Liver (tissue), 9 donors: ENCODE results near the gene EDC3. TPM values are rescaled to one million over a fixed set of nuclear protein-coding genes. Genes with fewer than 3 reads are reported as not detected.

Experiments
- DNase-seq: peaks from one replicate; pipeline ENCODE4 v3.0.0-alpha.2; 2017; ENCODE audit warnings: low spot score
- H3K27ac ChIP-seq, 2 donors: one replicate each; pipeline ENCODE4 v1.7.0; 2013; ENCODE audit warnings: inconsistent platforms in 2 of 2, low read length in 2 of 2, control low read depth in 1 of 2, low read depth in 1 of 2, mild to moderate bottlenecking in 1 of 2
- H3K27me3 ChIP-seq, 4 donors: one replicate each; pipeline versions ENCODE4 v1.6.1 to v1.7.0; 2013; ENCODE audit warnings: low read length in 3 of 4, inconsistent platforms in 1 of 4, mild to moderate bottlenecking in 1 of 4, moderate library complexity in 1 of 4; ENCODE audit not compliant: control insufficient read depth in 4 of 4, insufficient read depth in 4 of 4
- H3K36me3 ChIP-seq, 4 donors: one replicate each; pipeline versions ENCODE4 v1.6.1 to v1.7.0; 2013; ENCODE audit warnings: low read length in 3 of 4, mild to moderate bottlenecking in 3 of 4, low read depth in 1 of 4, moderate library complexity in 1 of 4; ENCODE audit not compliant: control insufficient read depth in 4 of 4, insufficient read depth in 3 of 4
- H3K4me1 ChIP-seq, 4 donors: one replicate each; pipeline versions ENCODE4 v1.6.1 to v1.7.0; 2013; ENCODE audit warnings: low read length in 3 of 4, mild to moderate bottlenecking in 3 of 4, moderate library complexity in 1 of 4; ENCODE audit not compliant: control insufficient read depth in 4 of 4, insufficient read depth in 4 of 4
- H3K4me3 ChIP-seq, 3 donors: one replicate each; pipeline versions ENCODE4 v1.6.1 to v1.7.0; 2013; ENCODE audit warnings: low read length in 3 of 3, control low read depth in 1 of 3, low read depth in 1 of 3, mild to moderate bottlenecking in 1 of 3
- H3K9ac ChIP-seq, 2 donors: one replicate each; pipeline ENCODE4 v1.7.0; 2013; ENCODE audit warnings: low read length in 2 of 2, mild to moderate bottlenecking in 2 of 2, moderate library complexity in 2 of 2, control low read depth in 1 of 2, low read depth in 1 of 2
- H3K9me3 ChIP-seq, 4 donors: one replicate each; pipeline versions ENCODE4 v1.6.1 to v1.7.0; 2013; ENCODE audit warnings: low read length in 3 of 4; ENCODE audit not compliant: control insufficient read depth in 4 of 4
- ATF3 ChIP-seq: IDR thresholded peaks from 2 replicates; pipeline ENCODE4 v1.6.1; 2016; ENCODE audit warnings: antibody characterized with exemption
- CTCF ChIP-seq: fragments of 150-350 bp; IDR thresholded peaks from 2 replicates; pipeline ENCODE4 v1.5.1; 2017; ENCODE audit warnings: improper control_type of control experiment, low read depth, low read length; ENCODE audit not compliant: missing input control
- EGR1 ChIP-seq, 2 donors: IDR thresholded peaks; 2 replicates each; pipeline ENCODE4 v1.6.1; 2016 to 2018; ENCODE audit warnings: antibody characterized with exemption in 2 of 2, low read depth in 2 of 2
- GABPA ChIP-seq, 2 donors: IDR thresholded peaks in 1 of 2; conservative IDR thresholded peaks in 1 of 2; 2 replicates each; pipeline ENCODE4 v1.6.1; 2016; ENCODE audit warnings: antibody characterized with exemption in 2 of 2, mild to moderate bottlenecking in 1 of 2, moderate library complexity in 1 of 2
- HNF4A ChIP-seq, 2 donors: conservative IDR thresholded peaks; 2 replicates each; pipeline ENCODE4 v1.6.1; 2016; ENCODE audit warnings: antibody characterized with exemption in 2 of 2, mild to moderate bottlenecking in 2 of 2
- NR2F2 ChIP-seq: IDR thresholded peaks from 2 replicates; pipeline ENCODE4 v1.6.1; 2016; ENCODE audit warnings: antibody characterized with exemption
- REST ChIP-seq: IDR thresholded peaks from 2 replicates; pipeline ENCODE4 v1.6.1; 2016; ENCODE audit warnings: antibody characterized with exemption, mild to moderate bottlenecking
- RXRA ChIP-seq, 2 donors: IDR thresholded peaks; 2 replicates each; pipeline ENCODE4 v1.6.1; 2017 to 2018; ENCODE audit warnings: antibody characterized with exemption in 2 of 2, mild to moderate bottlenecking in 1 of 2
- SP1 ChIP-seq: IDR thresholded peaks from 2 replicates; pipeline ENCODE4 v1.6.1; 2018; ENCODE audit warnings: antibody characterized with exemption, mild to moderate bottlenecking
- TAF1 ChIP-seq: conservative IDR thresholded peaks from 2 replicates; pipeline ENCODE4 v1.6.1; 2016; ENCODE audit warnings: antibody characterized with exemption, mild to moderate bottlenecking
- YY1 ChIP-seq: IDR thresholded peaks from 2 replicates; pipeline ENCODE4 v1.6.1; 2016; ENCODE audit warnings: antibody characterized with exemption, mild to moderate bottlenecking
- ZBTB33 ChIP-seq: IDR thresholded peaks from 2 replicates; pipeline ENCODE4 v1.6.1; 2016; ENCODE audit warnings: antibody characterized with exemption
- WGBS: extraction: QIAGEN DNeasy Blood & Tissue Kit; methylation state at CpG from one replicate; pipeline ENCODE4 v1.1.7; 2013; 5-methylcytosine and 5-hydroxymethylcytosine counted together
- polyA plus RNA-seq, 2 donors: library from polyadenylated mRNA; stranded (reverse) in 1 of 2; unstranded in 1 of 2; fragments of 200-250 nt in 1 of 2; fragments of >200 nt in 1 of 2; fragmentation: Nextera tagmentation in 1 of 2; extraction: Ambion mirVana in 1 of 2; gene quantifications; one replicate each; pipeline versions ENCODE4 v1.2.1 to v1.2.3, GENCODE V29; 2013 to 2015
- total RNA-seq, 2 donors: library from RNA; depleted of rRNA; stranded (reverse); fragments of >200 nt; gene quantifications; one replicate each; pipeline ENCODE4 v1.2.3, GENCODE V29; 2014
- donor health status: healthy.
- donor health status: healthy.
- donor health status: healthy.
- donor health status: healthy.
- donor health status: healthy.

The EDC3 gene
- total and polyA plus RNA-seq, 4 donors = 5.8 to 9.5 (median 7.4) TPM

- Histone ChIP-seq H3K4me1 (peaks cover 0 to 24% (median 16%) of the 10 kb centered on the region in 4 donors), H3K36me3 (peaks cover 0 to 21% (median 10%) of the 10 kb centered on the region in 4 donors), H3K9ac (no peak overlapping the region), H3K4me3 (no peak overlapping the region), H3K27me3 (no peaks in the 10 kb centered on the region), H3K27ac (no peak overlapping the region), H3K9me3 (no peaks in the 10 kb centered on the region)
- TF ChIP-seq EGR1 (IDR thresholded peaks at IDR 0.05; ENCODE audit: low read depth in 2 of 2) = no peak
- no peak for TF ChIP-seq CTCF
- TF ChIP-seq TAF1 = no peak
- no peak for TF ChIP-seq YY1
- no peak for TF ChIP-seq GABPA (IDR thresholded peaks at IDR 0.05 in 1 of 2, conservative IDR thresholded peaks at IDR 0.05 in 1 of 2)
- TF ChIP-seq NR2F2 = no peak
- no peak for TF ChIP-seq RXRA (IDR thresholded peaks at IDR 0.05)
- no peak for TF ChIP-seq ATF3
- no peak for TF ChIP-seq ZBTB33
- no peak for TF ChIP-seq REST
- no peak for TF ChIP-seq HNF4A (conservative IDR thresholded peaks at IDR 0.05)
- WGBS = 95% methylated on average over 1 of the region's 1 CpG
- DNase-seq = no peak
Observed at GRCh38 chr15:74667975-74668374, 27.8 kb downstream of the EDC3 start.

GRCh38 chr15:74664670-74665069, 31.2 kb downstream of the EDC3 start:
- no peaks in the 10 kb centered on the region for H3K27me3 ChIP-seq
- no peak overlapping the region for H3K4me3 ChIP-seq
- H3K27ac ChIP-seq = peak overlapping the region; percentile 62 to 81
- H3K9me3 ChIP-seq = no peaks in the 10 kb centered on the region
- TF ChIP-seq YY1 = no peak
- peak; percentile 7 for TF ChIP-seq SP1
- DNase-seq = no peak
- 42% methylated on average over 2 of the region's 2 CpGs for WGBS
- H3K9ac ChIP-seq = peak overlapping the region in 1 of 2 donors; percentile 34
- H3K4me1 ChIP-seq = peaks cover 2 to 24% (median 16%) of the 10 kb centered on the region in 4 donors
- peaks cover 0 to 3% (median 0%) of the 10 kb centered on the region in 4 donors for H3K36me3 ChIP-seq
